Activated CD4-positive, alpha-beta memory T cell treated with anti-CD3 and anti-CD28 coated beads for 36 hours (primary cell): ENCODE data around the gene DENND5A. TPM values are rescaled to one million over a fixed set of nuclear protein-coding genes. Genes with fewer than 3 reads are reported as not detected.

Source experiments
- CTCF ChIA-PET: fragments of 350-600 bp; sonication (Branson Sonifier 250); formaldehyde crosslinking; loops from one replicate; lab custom pipeline; 2021; ENCODE audit warnings: antibody characterized with exemption, inconsistent platforms; lab: Charles Lee
- POLR2A ChIA-PET: fragments of 350-600 bp; sonication (Branson Sonifier 250); formaldehyde crosslinking; loops from one replicate; lab custom pipeline; 2021; ENCODE audit warnings: antibody characterized with exemption; lab: Charles Lee
- DNase-seq: peaks from one replicate; pipeline ENCODE4 v3.0.0-alpha.2; 2020
- H3K27ac Mint-ChIP-seq: one replicate; pipeline ENCODE4 v1.8.0; 2021; ENCODE audit warnings: mixed read lengths
- H3K27me3 Mint-ChIP-seq: one replicate; pipeline ENCODE4 v1.8.0; 2021; ENCODE audit warnings: mixed read lengths
- H3K36me3 Mint-ChIP-seq: one replicate; pipeline ENCODE4 v1.8.0; 2021; ENCODE audit warnings: mixed read lengths
- H3K4me1 Mint-ChIP-seq: one replicate; pipeline ENCODE4 v1.8.0; 2021; ENCODE audit warnings: low read depth, mixed read lengths
- H3K4me3 Mint-ChIP-seq: one replicate; pipeline ENCODE4 v1.8.0; 2021; ENCODE audit warnings: mild to moderate bottlenecking, mixed read lengths
- H3K9me3 Mint-ChIP-seq: one replicate; pipeline ENCODE4 v1.8.0; 2021; ENCODE audit warnings: mixed read lengths
- intact Hi-C: fragments of 100-400 bp; cut with micrococcal nuclease; formaldehyde crosslinking; loops from one replicate; pipeline ENCODE4 v1.15.1; 2023
- microRNA-seq: library from miRNA; unstranded; fragments of <30 nt; microRNA quantifications from one replicate; pipeline ENCODE4 v1.2.0, GENCODE V29; 2022; ENCODE audit warnings: borderline number of aligned reads, borderline microRNAs expressed, borderline replicate concordance
- total RNA-seq, 2 experiments: library from RNA; stranded (reverse); gene quantifications; one replicate each; pipeline ENCODE4 v1.2.3, GENCODE V29; 2021

Gene DENND5A
- total RNA-seq, 2 experiments from 2014 or later = 41.3 to 41.9 TPM

DNA sequence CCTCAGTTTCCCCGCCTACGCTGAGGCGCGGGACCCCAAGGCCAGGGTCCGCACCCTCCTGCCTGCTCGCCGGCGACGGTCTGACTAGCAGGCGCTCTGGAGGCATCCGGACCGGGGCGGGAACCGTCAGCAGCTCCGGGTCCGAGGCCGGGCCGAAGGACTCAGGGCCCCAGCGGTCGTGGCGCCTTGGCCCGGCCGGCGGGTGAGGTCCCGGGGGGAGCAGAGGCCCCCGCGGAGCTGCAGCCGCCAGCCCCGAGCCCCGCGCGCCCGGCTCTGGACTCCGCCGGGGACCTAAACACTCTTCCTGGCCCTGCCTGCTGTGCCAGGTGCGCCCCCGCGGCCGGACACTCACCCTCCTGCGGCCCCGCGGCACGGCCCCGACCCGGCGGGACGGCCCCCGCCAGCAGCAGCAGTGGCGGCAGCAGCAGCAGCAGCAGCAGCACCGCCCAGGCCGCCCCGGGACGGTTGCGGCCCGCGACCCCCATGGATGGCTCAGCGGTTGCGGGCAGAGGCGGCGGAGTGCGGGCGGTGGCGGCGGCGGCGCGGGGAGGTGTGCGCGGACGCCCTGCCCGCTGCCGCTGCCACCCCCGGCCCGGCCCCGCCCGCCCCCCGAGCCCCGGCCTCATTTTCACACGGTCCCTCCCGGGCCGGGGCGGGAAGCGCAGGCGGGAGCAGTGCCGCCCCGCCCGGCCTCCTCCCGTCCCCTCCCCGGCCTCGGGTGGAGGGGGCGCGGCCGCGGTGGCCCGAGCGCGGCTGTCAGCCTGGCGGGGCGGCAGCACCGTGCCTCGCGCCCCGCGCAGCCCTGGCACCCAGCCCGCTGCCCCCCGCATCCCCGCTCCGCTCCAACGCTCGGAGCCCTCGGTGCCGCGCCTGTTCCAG is 173.9 kb downstream of the DENND5A start, which contains the start of gene SCUBE2:
Gene SCUBE2, minus strand, starts transcription at position 556 of the 879 bp plus-strand sequence. Its CDS starts 71 bp downstream, at position 485.
- Mint-ChIP-seq H3K27me3 (peaks cover 55% of the 10 kb centered on the region), H3K9me3 (no peaks in the 10 kb centered on the region), H3K4me3 (peak within 1 kb of the TSS; percentile 34), H3K36me3 (no peaks in the 10 kb centered on the region), H3K27ac (no peak within 1 kb of the TSS), H3K4me1 (peaks cover 2% of the 10 kb centered on the region)
- DNase-seq = no peak
- ChIA-PET POLR2A (no interaction called here), CTCF (no interaction called here)
- intact Hi-C loops = loop anchor here (5.0 kb wide), 1 partner anchor 46 kb away; no protein-coding TSS in a partner anchor

DNA sequence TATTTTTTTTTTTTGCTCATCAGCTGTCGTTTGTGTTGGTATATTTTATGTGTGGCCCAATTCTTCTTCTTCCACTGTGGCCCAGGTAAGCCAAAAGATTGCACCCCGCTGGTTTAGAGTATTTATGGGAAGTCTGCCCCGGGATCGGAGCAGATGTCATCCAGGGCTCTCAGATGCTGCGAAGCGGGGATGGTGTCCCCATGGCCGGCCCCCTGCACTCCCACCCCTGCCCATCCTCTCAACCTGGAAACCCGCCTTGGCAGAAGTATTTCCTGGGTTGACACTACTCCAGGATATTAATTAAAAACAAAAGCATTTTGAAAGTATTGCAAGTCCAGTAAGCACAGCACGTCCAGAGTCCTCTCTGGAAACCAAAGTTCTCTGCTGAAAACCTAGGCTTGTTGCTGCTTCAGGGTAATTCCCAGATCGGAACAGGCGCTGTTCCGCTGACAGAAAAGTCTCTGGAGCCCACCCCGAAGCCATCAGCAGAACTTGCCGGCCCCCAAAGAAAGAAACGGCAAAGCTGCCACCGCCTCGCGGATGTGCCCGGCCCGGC is 174.6 kb downstream of the DENND5A start:
- Mint-ChIP-seq H3K27me3 (peaks cover 55% of the 10 kb centered on the region), H3K4me3 (no peak overlapping the region), H3K27ac (no peak overlapping the region), H3K36me3 (no peaks in the 10 kb centered on the region), H3K4me1 (peaks cover 2% of the 10 kb centered on the region), H3K9me3 (no peaks in the 10 kb centered on the region)
- ChIA-PET POLR2A (no interaction called here), CTCF (interaction anchor here (0.6 to 3.6 kb wide), 2 partner anchors 47 to 74 kb away, joined by 3 to 13 read pairs; no protein-coding TSS in a partner anchor)
- intact Hi-C loops = loop anchor here (5.0 kb wide), 1 partner anchor 47 kb away; no protein-coding TSS in a partner anchor
- no peak for DNase-seq

DNA sequence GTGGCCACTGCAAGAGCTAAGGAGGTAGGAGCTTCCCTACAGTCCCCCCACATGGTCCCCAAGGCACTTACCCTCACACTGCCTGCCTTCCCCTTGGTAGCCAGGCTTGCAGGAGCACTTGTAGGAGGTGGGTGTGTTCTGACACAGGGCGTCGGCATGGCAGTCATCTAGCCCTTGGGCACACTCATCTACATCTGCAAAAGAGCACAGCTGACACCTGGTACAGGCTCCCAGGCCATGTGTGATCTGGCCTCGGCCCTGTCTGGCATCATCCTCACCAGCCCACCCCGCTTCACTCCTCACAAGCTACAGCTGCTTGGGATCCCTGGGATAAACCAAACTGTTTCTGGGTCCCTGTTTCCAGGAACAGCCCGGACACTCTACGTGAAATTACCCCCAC is 175.5 kb downstream of the DENND5A start:
- intact Hi-C loops = loop anchor here (5.0 kb wide), 1 partner anchor 48 kb away; no protein-coding TSS in a partner anchor
- Mint-ChIP-seq H3K36me3 (no peaks in the 10 kb centered on the region), H3K27ac (no peak overlapping the region), H3K9me3 (no peaks in the 10 kb centered on the region), H3K4me3 (no peak overlapping the region), H3K4me1 (peaks cover 2% of the 10 kb centered on the region), H3K27me3 (peaks cover 48% of the 10 kb centered on the region)
- ChIA-PET POLR2A (no interaction called here), CTCF (interaction anchor here (0.9 to 3.6 kb wide), 3 partner anchors 48 to 75 kb away, joined by 3 to 13 read pairs (median 7); no protein-coding TSS in a partner anchor)
- DNase-seq = no peak

DNA sequence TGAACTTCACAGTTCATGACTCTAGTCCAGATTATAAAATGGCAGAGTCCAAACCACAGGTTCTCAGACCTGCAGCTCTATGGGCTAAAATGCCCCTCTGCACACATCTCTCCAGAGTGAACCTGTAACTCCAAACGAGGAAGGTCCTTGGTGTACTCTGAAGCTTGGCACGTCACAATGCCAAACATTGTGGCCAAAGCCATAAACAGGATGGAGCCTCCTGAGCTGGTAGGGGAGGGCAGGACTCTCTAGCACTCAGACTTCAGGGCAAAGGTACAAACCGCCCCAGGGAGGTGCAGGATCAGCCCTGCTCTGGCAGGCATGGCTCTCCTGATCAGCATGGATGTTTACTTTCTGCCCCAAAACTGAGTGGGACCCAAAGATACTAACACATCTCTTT is 176.1 kb downstream of the DENND5A start:
- intact Hi-C loops = no loop called here
- H3K27ac Mint-ChIP-seq = no peak overlapping the region
- peaks cover 43% of the 10 kb centered on the region for H3K27me3 Mint-ChIP-seq
- peaks cover 2% of the 10 kb centered on the region for H3K4me1 Mint-ChIP-seq
- ChIA-PET CTCF (interaction anchor here (0.9 to 3.6 kb wide), 5 partner anchors 45 to 74 kb away, joined by 3 to 13 read pairs (median 3); no protein-coding TSS in a partner anchor), POLR2A (no interaction called here)
- H3K36me3 Mint-ChIP-seq = no peaks in the 10 kb centered on the region
- DNase-seq = no peak
- H3K9me3 Mint-ChIP-seq = no peaks in the 10 kb centered on the region
- H3K4me3 Mint-ChIP-seq = no peak overlapping the region

Small RNAs within 50 kb of the gene (microRNA-seq; reads per million reads assigned to microRNA genes)
- not detected for gene MIR5691

Other genes with a start within 250 kb of the DENND5A start
- not detected for gene SCUBE2, start 173.8 kb downstream of the DENND5A start, total RNA-seq
- gene TMEM41B, start 49.2 kb upstream of the DENND5A start, total RNA-seq = 10 to 100 TPM; 33.6 to 36.1 TPM
- 100 to 1,000 TPM; 161 to 172 TPM for gene IPO7, start 119.3 kb upstream of the DENND5A start, total RNA-seq
- gene ZNF143, start 195.7 kb upstream of the DENND5A start, total RNA-seq = 10 to 100 TPM; 45.4 to 48.2 TPM